GM12873 (cell line): ENCODE data around the gene DMWD.

ENCODE experiments used
- CTCF ChIP-seq: IDR thresholded peaks from 2 replicates; pipeline ENCODE4 v1.5.1; 2012; ENCODE audit warnings: low read depth, mild to moderate bottlenecking, moderate library complexity, low read length, control low read depth; ENCODE audit not compliant: insufficient read depth; ENCODE audit errors: missing control alignments

DMWD gene

GRCh38 chr19:45801603-45802175 lies 9.0 kb upstream of the DMWD start:
- no peak for TF ChIP-seq CTCF

GRCh38 chr19:45800070-45800553 lies 7.5 kb upstream of the DMWD start:
- TF ChIP-seq CTCF, result no peak

GRCh38 chr19:45798995-45799517 lies 6.4 kb upstream of the DMWD start:
- TF ChIP-seq CTCF, result peak; percentile 89

- no peak for TF ChIP-seq CTCF
Observed at GRCh38 chr19:45794627-45795026, 2.0 kb upstream of the DMWD start.

- TF ChIP-seq CTCF, result no peak
Observed at GRCh38 chr19:45793876-45794275, 1.2 kb upstream of the DMWD start.

GRCh38 chr19:45793178-45793564 lies 526 bp upstream of the DMWD start:
- TF ChIP-seq CTCF, result no peak

- TF ChIP-seq CTCF, result no peak
Observed at GRCh38 chr19:45791744-45792469, 738 bp downstream of the DMWD start.
